GM18858 (cell line): Measurements from ENCODE around the gene UBA52.
"Not testable (repeated sequence)": the region's sequence is repeated elsewhere in the genome, so short reads cannot be mapped to it uniquely, and the experiment has no call there.

Experiments
- ATAC-seq: cut with Tn5 transposase; IDR thresholded peaks from one replicate; pipeline ENCODE4 v1.9.1; 2021; ENCODE audit not compliant: unreplicated experiment

Gene UBA52

GRCh38 chr19:18571564-18572344, at the start of gene UBA52:
Gene UBA52, plus strand, starts transcription at chr19:18571857. Its CDS starts 1,444 bp downstream, at chr19:18573301.
- peak; percentile 85 for ATAC-seq

GRCh38 chr19:18522124-18522861, 49.4 kb upstream of the UBA52 start:
- ATAC-seq: peak; percentile 76

GRCh38 chr19:18522862-18523440, 48.7 kb upstream of the UBA52 start:
- not testable (repeated sequence) for ATAC-seq

GRCh38 chr19:18523841-18524240, 47.8 kb upstream of the UBA52 start:
- no peak for ATAC-seq

GRCh38 chr19:18526316-18526715, 45.3 kb upstream of the UBA52 start:
- no peak for ATAC-seq

- ATAC-seq: no peak
Observed at GRCh38 chr19:18529782-18530181, 41.9 kb upstream of the UBA52 start.

- ATAC-seq: no peak
Observed at GRCh38 chr19:18531485-18531884, 40.2 kb upstream of the UBA52 start.

- ATAC-seq: no peak
Observed at GRCh38 chr19:18532168-18532890, 39.3 kb upstream of the UBA52 start.

- ATAC-seq: no peak
Observed at GRCh38 chr19:18533058-18533457, 38.6 kb upstream of the UBA52 start.

- ATAC-seq: no peak
Observed at GRCh38 chr19:18536475-18536874, 35.2 kb upstream of the UBA52 start.

- no peak for ATAC-seq
Observed at GRCh38 chr19:18537431-18537830, 34.2 kb upstream of the UBA52 start.

GRCh38 chr19:18538115-18538514, 33.5 kb upstream of the UBA52 start:
- ATAC-seq: no peak

- ATAC-seq: no peak
Observed at GRCh38 chr19:18539372-18539771, 32.3 kb upstream of the UBA52 start.

- ATAC-seq: not testable (repeated sequence)
Observed at GRCh38 chr19:18540200-18540599, 31.5 kb upstream of the UBA52 start.

GRCh38 chr19:18541258-18541991, 30.2 kb upstream of the UBA52 start:
- ATAC-seq: no peak

GRCh38 chr19:18541992-18542940, 29.4 kb upstream of the UBA52 start:
- ATAC-seq: no peak

- ATAC-seq: peak; percentile 80
Observed at GRCh38 chr19:18542941-18543813, 28.5 kb upstream of the UBA52 start, which contains the start of gene FKBP8. Gene FKBP8, minus strand, starts transcription at chr19:18543573. Its CDS starts 1,603 bp downstream, at chr19:18541970.

GRCh38 chr19:18543814-18544475, 27.7 kb upstream of the UBA52 start:
- peak; percentile 31 for ATAC-seq
